PC-9 (cell line): ENCODE measurements around the gene MAFG. TPM values are rescaled to one million over a fixed set of nuclear protein-coding genes. Genes with fewer than 3 reads are reported as not detected.

ENCODE experiments used
- BruUV-seq: library from RNA; stranded (reverse); fragments of 400-500 nt; replicated peaks from 2 replicates; lab custom pipeline; 2021; lab: Mats Ljungman, UMichigan
- CTCF ChIA-PET: fragments of 300-600 bp; sonication (Branson Sonifier 250); formaldehyde crosslinking; loops from one replicate; lab custom pipeline; 2022; ENCODE audit warnings: antibody characterized with exemption; lab: Charles Lee
- POLR2A ChIA-PET: fragments of 300-600 bp; sonication (Branson Sonifier 250); formaldehyde crosslinking; loops from one replicate; lab custom pipeline; 2022; ENCODE audit warnings: antibody characterized with exemption; ENCODE audit not compliant: unreplicated experiment; lab: Charles Lee
- DNase-seq, 2 experiments: peaks; one replicate each; pipeline versions ENCODE4 v3.0.0 to v3.0.0-alpha.2; 2015 to 2022; ENCODE audit warnings: mixed read lengths in 1 of 2
- H2AFZ ChIP-seq: fragments of 200-600 bp; sonication (generic); 2 replicates; pipeline ENCODE4 v1.8.1; 2017; ENCODE audit warnings: antibody characterized with exemption
- H3F3A ChIP-seq: fragments of 200-600 bp; sonication (generic); 2 replicates; pipeline ENCODE4 v1.8.1; 2017; ENCODE audit warnings: antibody characterized with exemption, mild to moderate bottlenecking, low read depth; ENCODE audit not compliant: insufficient read depth
- H3K27ac ChIP-seq: fragments of 200-600 bp; sonication (generic); 2 replicates; pipeline ENCODE4 v1.6.1; 2016; ENCODE audit warnings: mixed run types
- H3K27me3 ChIP-seq: fragments of 200-600 bp; sonication (generic); 2 replicates; pipeline ENCODE4 v1.6.1; 2016; ENCODE audit warnings: low read depth, mixed run types; ENCODE audit not compliant: insufficient read depth
- H3K36me3 ChIP-seq: fragments of 200-600 bp; sonication (generic); 2 replicates; pipeline ENCODE4 v1.6.1; 2016; ENCODE audit warnings: low read depth, mixed run types
- H3K4me1 ChIP-seq: fragments of 200-600 bp; sonication (generic); replicated peaks from 2 replicates; pipeline ENCODE4 v1.6.1; 2016; ENCODE audit warnings: mixed run types; ENCODE audit not compliant: insufficient read depth
- H3K4me2 ChIP-seq: fragments of 200-600 bp; sonication (generic); 2 replicates; pipeline ENCODE4 v1.6.1; 2017; ENCODE audit warnings: mixed run types
- H3K4me3 ChIP-seq: fragments of 200-600 bp; sonication (generic); 2 replicates; pipeline ENCODE4 v1.6.1; 2016; ENCODE audit warnings: mixed run types
- H3K79me2 ChIP-seq: fragments of 200-600 bp; sonication (generic); 2 replicates; pipeline ENCODE4 v1.6.1; 2017; ENCODE audit warnings: low read depth, mixed run types
- H3K9me2 ChIP-seq: fragments of 200-600 bp; sonication (generic); 2 replicates; pipeline ENCODE4 v1.8.1; 2017; ENCODE audit warnings: mild to moderate bottlenecking; ENCODE audit not compliant: insufficient read depth
- H3K9me3 ChIP-seq: fragments of 200-600 bp; sonication (generic); 2 replicates; pipeline ENCODE4 v1.8.1; 2016; ENCODE audit warnings: low read depth; ENCODE audit not compliant: insufficient read depth
- H4K20me1 ChIP-seq: fragments of 200-600 bp; sonication (generic); 2 replicates; pipeline ENCODE4 v1.8.1; 2017; ENCODE audit not compliant: insufficient read depth
- EZH2 ChIP-seq: fragments of 200-600 bp; sonication (generic); IDR thresholded peaks from 2 replicates; pipeline ENCODE4 v1.8.0; 2017; ENCODE audit warnings: antibody characterized with exemption, low read depth
- intact Hi-C: fragments of 100-400 bp; cut with micrococcal nuclease; formaldehyde crosslinking; loops from one replicate; pipeline ENCODE4 v1.10.0; 2022; ENCODE audit not compliant: unreplicated experiment
- total RNA-seq: library from RNA; stranded (reverse); gene quantifications from 2 replicates; pipeline ENCODE4 v1.2.3, GENCODE V29; 2021
- TF ChIP-seq, protein P1 (sequence below): fragments of 200-600 bp; sonication (generic); conservative IDR thresholded peaks from 2 replicates; pipeline ENCODE4 v1.6.1; 2017; ENCODE audit warnings: mixed run types, antibody characterized with exemption, mild to moderate bottlenecking, moderate library complexity

MAFG gene
- total RNA-seq, 1 experiment from 2014 or later: 79.5 TPM

DNA sequence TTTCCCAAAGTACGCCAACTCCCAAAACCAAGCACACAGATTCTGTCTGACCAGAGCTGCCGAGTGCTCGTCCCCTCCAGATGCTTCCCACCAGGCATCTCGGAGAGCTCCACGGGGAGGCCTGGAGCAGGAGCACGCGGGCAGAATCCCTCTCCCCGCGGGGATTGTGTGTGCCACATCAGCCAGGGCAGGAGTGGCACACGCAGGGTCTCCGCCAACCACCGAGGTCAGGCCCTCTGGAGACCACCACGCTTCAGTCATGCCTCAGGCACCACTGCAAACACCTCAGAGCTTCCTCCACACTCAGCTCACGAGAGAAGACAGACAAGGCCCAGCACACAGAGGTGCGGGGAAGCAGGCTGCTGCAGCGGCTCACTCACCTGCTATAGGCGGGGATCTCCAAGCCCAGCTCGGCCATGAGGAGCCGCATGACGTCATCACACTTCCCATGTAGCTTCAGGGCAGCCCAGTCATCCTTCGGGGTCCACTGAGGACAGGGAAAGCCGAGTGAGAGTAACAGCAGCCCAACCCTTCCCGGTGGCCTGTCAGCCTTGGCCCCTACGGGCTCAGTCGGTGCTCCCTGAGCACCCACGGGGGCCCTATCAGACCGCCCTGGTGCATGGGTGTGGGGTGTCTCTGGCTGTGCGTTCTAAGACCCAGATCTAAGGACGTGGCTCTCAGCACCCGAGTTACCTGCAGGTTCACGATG, 14.0 kb downstream of the MAFG start:
- BruUV-seq: no TSS peak
- H3K27me3 ChIP-seq: no peaks in the 10 kb centered on the region
- H3K27ac ChIP-seq: peak overlapping the region; percentile 59
- H3F3A ChIP-seq: peaks cover 46% of the 10 kb centered on the region
- peak in 1 of 2 experiments; percentile 27 for DNase-seq
- peaks cover 40% of the 10 kb centered on the region for H3K4me1 ChIP-seq
- H3K9me2 ChIP-seq: no peaks in the 10 kb centered on the region
- peaks cover 28% of the 10 kb centered on the region for H3K79me2 ChIP-seq
- no peak overlapping the region for H2AFZ ChIP-seq
- ChIA-PET POLR2A (no interaction called here), CTCF (interaction anchor here (0.6 to 1.3 kb wide), 4 partner anchors 16 to 354 kb away, joined by 3 read pairs; no protein-coding TSS in a partner anchor)
- no peak for TF ChIP-seq EZH2
- TF ChIP-seq, protein P1, sequence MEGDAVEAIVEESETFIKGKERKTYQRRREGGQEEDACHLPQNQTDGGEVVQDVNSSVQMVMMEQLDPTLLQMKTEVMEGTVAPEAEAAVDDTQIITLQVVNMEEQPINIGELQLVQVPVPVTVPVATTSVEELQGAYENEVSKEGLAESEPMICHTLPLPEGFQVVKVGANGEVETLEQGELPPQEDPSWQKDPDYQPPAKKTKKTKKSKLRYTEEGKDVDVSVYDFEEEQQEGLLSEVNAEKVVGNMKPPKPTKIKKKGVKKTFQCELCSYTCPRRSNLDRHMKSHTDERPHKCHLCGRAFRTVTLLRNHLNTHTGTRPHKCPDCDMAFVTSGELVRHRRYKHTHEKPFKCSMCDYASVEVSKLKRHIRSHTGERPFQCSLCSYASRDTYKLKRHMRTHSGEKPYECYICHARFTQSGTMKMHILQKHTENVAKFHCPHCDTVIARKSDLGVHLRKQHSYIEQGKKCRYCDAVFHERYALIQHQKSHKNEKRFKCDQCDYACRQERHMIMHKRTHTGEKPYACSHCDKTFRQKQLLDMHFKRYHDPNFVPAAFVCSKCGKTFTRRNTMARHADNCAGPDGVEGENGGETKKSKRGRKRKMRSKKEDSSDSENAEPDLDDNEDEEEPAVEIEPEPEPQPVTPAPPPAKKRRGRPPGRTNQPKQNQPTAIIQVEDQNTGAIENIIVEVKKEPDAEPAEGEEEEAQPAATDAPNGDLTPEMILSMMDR: no peak
- H3K9me3 ChIP-seq: no peaks in the 10 kb centered on the region
- no peaks in the 10 kb centered on the region; the same call in 1 of the 2 replicates for H3K36me3 ChIP-seq
- H4K20me1 ChIP-seq: peaks cover 4% of the 10 kb centered on the region; the same call in 1 of the 2 replicates
- intact Hi-C loops: loop anchor here (2.0 kb wide), 3 partner anchors 15 to 109 kb away; partner anchors contain the start of genes CENPX and LRRC45
- H3K4me3 ChIP-seq: no peak overlapping the region
- H3K4me2 ChIP-seq: peak overlapping the region; percentile 63; the same call in 1 of the 2 replicates

- POLR2A ChIA-PET: interaction anchor here (0.5 to 0.7 kb wide), 3 partner anchors 11 to 394 kb away, joined by 3 to 27 read pairs (median 14); no protein-coding TSS in a partner anchor
Observed at GRCh38 chr17:81912441-81913309, 14.9 kb downstream of the MAFG start.

More at GRCh38 chr17:81912441-81913309, 14.9 kb downstream of the MAFG start:
- Histone ChIP-seq H3K4me1 (peaks cover 36% of the 10 kb centered on the region), H3K4me2 (peak overlapping the region; percentile 63), H2AFZ (no peak overlapping the region), H3K9me3 (no peaks in the 10 kb centered on the region), H3K4me3 (no peak overlapping the region), H3K27me3 (no peaks in the 10 kb centered on the region), H3K27ac (peak overlapping the region; percentile 59), H3K36me3 (no peaks in the 10 kb centered on the region; the same call in 1 of the 2 replicates), H3K79me2 (peaks cover 28% of the 10 kb centered on the region), H3F3A (peaks cover 46% of the 10 kb centered on the region), H4K20me1 (peaks cover 4% of the 10 kb centered on the region; the same call in 1 of the 2 replicates), H3K9me2 (no peaks in the 10 kb centered on the region)
- CTCF ChIA-PET: interaction anchor here (0.6 to 1.3 kb wide), 4 partner anchors 10 to 355 kb away, joined by 3 to 6 read pairs (median 3); no protein-coding TSS in a partner anchor
- TF ChIP-seq, protein P1: no peak
- no peak for TF ChIP-seq EZH2
- intact Hi-C loops: loop anchor here (1.0 to 2.0 kb wide), 4 partner anchors 14 to 110 kb away; partner anchors contain the start of genes CENPX and LRRC45
- no TSS peak for BruUV-seq
- peak; percentile 91 to 97 for DNase-seq
